T-helper 2 cell (primary cell): ENCODE data around the gene DCUN1D4.
"Not testable (repeated sequence)": the region's sequence is repeated elsewhere in the genome, so short reads cannot be mapped to it uniquely, and the experiment has no call there.

Source experiments
- DNase-seq, 5 experiments: peaks; one replicate each; pipeline versions ENCODE4 v3.0.0 to v3.0.0-alpha.2; 2012 to 2022

The DCUN1D4 gene

DNA sequence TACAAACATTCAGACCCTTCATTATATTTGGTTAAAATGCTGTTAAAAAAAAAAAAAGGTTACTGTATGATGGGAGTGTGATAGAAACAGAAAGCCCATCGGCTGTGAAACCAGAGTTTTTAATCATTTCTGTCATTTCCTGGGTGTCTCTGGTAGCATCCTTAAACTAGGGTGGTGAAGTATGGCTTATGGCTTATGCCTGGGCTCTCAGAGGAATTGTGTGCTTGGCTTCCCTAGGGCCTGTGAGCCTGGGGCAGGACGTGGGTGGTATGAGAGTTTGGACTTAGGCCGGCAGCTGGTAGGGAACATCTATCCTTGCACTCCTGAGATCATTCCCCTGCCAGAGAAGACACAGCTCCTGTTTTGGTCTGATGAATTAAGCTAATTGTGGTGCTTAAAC lies 52.2 kb downstream of the DCUN1D4 start:
- DNase-seq, result peak in 1 of 5 experiments; percentile 31

DNA sequence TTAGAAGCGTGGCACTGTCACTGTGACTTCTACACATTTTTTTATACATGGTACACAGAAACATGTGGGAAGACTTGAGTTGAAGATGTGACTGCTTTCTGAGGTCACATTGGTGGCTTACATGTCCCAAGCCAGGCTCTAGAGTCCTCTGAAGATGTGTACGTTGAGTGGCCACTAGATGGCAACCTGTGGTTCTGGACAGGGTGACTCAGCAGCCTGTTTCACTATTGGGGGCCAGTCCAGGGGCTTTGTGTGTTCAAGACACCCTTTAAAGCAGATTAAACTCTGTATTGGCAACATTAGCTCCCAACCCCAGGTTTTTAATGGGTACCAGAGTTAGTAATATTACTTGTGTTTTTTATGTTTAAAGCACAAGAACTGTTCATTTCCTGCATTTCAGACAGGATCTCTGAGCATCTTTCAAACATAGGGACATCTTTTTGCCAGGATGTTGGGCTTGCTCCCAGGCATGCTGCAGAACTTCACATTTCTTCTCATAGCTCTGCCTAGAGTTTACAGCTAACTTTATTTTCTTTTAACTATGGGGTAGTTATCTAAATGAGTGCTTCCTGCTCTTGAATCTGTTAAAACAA lies 53.0 kb downstream of the DCUN1D4 start:
- DNase-seq, result peak in 4 of 5 experiments; percentile 6 to 76 (median 12)

DNA sequence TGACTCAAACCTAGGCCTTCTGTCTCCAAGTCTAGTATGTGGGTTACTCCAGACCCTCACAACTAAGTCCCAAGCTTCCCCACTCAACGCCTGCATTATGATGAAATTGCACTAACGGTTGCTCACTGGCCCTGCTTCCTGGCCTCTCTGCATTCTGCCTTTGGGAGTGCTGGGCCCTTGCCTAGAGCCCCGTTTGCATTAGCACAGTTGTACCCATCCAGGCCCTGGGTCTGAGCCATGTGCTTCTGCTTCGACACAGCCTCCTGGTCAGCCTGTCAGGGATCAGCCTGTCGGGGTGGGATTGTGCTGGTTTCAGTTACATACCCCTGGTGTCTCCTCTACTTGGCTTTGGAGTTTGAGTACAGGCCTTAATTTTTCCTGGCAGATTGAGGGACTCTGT lies 58.4 kb downstream of the DCUN1D4 start:
- DNase-seq, result no peak

DNA sequence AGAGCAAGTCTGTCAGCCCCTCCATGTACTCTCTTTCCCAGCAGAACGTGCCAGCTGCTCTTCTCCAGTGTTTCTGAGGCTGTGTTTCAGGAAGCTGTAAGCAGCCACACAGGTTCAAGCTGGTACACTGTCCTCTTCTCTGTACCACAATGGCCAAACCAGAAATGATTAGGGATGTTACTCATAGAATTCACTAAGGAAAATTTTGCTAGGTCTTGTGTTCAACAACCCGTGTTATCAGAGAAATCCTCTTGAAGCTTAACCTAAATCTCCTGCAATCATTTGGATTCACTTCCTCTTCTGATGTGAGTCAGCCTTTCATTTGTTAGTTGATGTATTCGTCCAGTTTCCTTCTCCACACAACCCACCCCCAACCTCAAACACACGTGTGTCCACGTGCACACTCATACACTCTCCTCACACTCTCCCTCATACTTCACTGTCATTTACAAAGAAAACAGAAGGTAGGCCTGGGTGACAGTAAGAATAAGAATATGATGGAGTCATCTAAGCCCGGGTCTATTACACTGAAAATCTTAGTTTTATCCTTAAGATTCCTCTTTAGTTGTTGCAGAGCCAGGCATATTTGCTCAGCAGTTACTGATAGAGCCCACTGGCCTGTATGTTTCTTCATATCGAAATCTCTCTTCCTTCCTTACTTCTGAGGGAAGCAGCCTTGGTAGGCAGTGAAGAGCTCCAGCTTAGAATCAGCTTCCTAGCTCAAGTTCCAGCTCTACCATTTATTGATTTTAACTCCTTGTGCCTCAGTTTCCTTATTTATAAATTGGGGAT lies 63.4 kb downstream of the DCUN1D4 start:
- DNase-seq, result peak in 1 of 5 experiments; percentile 46

DNA sequence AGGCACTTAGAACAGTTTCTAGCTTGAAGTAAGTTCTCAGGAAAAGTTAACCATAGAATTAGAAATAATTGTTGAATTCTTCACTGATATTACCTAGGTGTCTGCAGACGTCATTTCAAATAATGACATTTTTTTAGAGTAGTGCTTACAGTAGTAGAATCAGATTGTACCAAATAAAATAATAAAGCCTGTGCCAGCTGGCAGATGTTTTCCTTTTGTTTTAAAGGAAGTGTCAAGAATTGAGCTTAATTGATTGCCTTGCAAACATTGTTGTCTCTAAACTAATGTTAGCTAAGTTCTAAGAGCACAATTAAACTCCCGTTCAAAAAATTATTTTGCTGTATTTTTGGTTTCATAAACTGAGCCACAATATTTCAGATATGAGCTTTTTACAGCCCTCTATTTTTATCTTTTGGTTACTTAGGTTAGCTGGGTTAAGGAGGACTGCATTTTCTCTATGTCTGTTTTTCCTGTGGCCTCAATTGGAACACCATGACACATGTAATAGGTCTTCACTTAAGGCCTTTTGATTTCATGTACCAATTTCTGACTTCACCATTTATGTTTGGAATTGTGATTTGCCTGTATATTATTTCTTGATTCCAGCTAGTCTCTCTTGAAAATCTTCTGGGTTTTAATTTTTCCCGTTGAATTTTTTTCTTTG lies 64.2 kb downstream of the DCUN1D4 start:
- DNase-seq, result no peak

DNA sequence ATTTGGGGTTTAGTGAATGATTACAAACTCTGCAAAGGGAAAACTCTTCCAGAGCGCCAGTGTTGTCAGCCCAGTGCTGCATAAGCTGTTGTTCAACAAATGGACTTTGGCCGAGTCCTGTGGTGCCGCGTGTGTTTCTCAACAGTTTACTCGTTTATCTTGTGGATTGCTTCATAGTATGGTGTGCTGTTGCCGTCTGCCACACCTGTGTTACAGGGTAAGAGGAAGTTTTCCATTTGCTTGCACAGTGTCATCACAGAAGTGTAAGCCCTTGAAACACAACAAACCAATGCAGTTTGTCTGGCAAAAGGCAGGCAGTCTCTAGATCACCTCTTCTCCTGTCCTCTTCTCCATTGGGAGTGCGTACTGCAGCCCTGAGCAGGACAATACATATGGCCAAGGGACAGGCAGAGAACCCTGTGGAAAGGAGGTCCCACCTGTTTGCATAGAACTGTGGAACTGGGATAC lies 66.3 kb downstream of the DCUN1D4 start:
- no peak for DNase-seq

DNA sequence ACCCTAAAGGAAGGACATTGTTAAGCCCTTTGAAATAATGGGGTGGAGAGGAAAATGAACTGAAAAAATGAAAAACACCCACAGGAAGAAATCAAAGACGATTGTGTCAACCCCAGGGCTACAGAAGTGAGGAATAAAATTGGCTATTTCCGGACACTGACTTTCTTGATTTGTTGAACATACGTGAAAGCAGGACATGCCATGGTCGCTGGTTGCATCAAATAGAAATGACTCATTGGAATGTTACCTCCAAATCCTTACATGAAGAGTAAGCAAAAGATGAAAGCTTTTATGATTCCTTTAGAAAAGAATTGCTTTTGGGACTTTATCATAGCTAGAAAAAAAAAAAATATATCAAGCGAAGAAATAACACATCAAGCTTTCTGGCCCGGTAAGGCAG lies 75.3 kb downstream of the DCUN1D4 start:
- DNase-seq, result no peak

DNA sequence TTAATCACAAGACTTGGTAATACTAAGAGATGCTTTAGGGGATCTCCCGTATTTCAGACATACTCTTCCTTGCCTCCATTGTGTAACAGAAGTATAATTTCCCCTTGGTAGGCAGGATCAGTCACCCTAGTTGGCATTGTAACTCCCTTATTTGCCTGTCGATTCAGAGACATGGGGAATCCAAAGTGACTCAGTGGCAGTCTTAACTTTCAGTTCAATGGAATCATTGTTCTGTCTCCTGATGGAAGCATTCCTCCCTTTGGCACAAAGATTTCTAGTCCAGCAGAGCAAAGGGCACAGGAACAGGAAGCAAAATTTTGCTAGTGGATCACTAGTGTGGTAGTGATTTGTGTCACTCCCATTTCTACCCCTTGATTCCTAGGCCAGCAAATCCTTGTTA lies 80.4 kb downstream of the DCUN1D4 start:
- no peak for DNase-seq

DNA sequence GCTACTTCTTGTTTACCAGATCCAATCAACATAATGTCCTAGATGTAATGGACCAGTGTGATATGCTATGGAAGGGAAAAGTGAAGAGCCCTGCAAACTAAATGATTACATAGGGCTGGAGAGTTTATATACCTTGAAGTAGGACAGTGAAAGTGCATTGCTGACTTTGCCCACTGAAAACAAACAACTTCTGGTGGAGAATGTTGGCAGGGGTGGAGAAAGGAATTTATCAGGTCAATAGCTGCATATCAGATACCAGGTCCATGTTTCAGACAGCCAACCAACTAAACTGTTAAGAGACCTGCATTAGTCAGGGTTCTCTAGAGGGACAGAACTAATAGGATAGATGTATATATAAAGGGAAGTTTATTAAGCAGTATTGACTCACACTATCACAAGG lies 82.4 kb downstream of the DCUN1D4 start:
- no peak for DNase-seq

DNA sequence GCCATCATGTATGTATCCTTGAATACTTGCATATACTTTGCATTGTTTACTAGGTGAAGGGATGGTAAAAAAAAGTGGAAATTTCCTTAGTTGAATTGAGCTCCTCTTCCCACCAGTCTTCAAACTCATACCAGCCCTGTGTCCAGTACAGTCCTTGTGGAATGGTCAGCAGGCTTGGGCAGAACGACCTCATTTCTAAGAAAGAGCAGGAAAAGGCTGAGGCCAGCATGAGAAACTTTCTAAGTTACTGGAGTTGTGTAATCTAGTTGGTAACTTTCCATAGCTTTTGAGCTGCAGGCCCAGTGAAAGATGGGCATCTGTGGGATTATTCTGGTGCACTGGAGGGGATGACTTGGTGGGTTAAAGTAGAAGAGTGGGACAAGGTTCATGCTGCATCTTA lies 87.6 kb downstream of the DCUN1D4 start:
- DNase-seq, result no peak

DNA sequence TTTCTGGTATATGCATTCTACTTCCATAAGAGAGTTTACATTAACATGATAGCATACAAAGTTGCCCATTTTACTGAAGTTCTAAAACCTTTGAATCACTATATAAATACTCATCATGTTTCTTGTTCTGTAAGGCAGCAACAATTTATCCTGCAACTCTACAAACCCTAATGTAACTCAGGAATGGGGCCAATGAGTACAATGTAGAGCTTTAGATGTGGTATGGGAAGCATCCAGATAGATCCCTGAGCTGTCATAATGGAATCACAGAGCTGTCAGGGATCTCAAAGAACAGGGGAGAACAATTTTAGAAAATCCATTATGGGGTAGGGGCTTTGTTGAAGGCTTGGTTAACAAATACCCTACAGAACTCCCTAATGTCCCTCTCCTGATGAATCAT lies 88.5 kb downstream of the DCUN1D4 start:
- no peak for DNase-seq

DNA sequence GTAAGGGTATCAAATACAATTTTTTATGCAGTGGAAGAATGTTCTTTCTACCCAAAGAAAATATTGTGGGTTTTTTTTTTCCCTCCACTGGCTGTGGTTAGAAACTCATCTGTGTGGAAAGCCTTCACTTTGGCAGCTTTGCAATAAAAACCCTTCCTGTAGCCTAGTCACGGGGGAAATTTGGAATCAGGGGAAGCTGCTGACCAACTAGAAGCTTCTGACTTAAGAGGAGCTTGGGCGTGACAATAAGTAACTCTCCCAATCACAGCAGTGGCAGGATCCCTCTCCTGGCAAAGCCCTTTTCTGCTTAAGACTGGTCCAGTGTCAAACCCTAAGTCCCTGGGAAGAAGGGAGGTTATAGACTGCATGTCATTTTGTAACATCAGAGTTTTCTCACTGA lies 89.3 kb downstream of the DCUN1D4 start:
- no peak for DNase-seq

DNA sequence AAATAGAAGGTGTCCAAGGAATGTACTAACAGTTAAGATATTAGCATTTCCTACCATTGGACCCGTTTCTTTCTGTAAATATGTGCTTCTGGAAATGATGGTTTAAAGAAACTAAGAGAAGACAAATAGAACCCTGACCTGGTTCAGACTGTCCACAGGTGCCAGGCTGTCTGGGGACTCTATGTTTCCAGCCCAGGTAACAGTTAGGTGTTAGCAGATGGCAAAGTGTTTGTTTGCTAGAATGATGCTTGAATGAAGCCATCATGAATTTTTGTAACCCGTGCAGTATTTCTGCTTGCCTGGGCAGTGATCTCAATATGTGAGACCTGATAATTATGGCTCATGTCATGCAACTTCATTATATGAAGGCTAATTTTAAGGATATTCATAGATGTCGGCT lies 89.7 kb downstream of the DCUN1D4 start:
- DNase-seq, result no peak

DNA sequence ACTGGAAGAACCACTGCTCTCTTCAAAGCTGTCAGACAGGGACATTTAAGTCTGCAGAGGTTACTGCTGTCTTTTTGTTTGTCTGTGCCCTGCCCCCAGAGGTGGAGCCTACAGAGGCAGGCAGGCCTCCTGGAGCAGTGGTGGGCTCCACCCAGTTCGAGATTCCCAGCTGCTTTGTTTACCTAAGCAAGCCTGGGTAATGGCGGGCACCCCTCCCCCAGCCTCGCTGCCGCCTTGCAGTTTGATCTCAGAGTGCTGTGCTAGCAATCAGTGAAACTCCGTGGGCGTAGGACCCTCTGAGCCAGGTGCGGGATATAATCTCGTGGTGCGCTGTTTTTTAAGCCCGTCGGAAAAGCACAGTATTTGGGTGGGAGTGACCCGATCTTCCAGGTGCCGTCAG lies 97.5 kb downstream of the DCUN1D4 start:
- DNase-seq, result not testable (repeated sequence)

DNA sequence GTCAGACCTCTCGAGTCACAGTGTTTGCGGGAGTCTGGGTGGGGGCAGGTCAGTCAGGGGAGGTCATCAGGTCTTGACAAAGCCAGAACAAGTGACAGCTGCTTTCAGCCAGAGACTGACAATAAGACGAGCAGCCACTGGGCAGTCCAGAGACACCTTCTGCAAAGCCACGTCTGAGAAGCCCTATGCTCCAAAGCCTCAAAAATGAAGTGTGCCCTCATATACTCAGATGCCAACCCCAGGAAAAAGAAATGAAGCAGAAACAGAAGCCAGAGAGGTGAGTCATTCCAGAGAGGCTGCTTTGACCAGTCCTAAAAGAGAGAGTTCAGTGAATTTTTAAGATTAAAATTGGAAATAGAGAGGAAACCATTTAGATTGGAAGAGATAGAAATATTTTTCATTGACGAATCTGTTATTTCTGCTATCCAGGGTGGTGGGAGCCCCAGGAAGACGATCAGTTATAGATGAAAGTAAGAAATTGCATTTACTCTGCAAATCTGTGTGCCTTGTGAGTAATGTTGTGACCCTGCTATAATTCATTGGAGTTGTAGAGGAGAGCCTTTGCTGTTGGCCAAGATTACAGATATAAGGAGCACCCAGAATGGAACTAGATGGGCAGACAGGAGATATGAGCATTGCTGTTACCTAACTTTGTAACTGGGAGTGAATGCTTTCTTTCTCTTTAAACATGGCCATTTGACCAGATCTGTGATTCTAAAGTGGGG lies 99.3 kb downstream of the DCUN1D4 start:
- no peak for DNase-seq

DNA sequence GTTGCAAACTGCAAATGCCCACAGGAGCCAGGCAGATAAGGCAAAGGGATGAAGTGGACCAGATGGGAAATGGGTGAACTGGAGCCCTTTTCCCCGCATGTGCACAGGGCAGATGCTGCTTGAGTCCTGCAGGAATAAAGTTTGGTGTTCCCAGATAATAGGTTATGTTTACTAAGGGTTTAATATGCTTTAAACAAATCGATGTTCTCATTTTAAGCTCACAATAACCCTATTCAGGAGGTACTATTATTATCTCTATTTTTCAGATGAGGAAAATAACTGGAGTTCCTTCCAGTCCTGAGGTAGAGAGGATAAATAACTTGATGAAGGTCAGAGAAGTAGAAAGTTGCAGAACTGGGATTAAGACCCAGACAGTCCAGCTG lies 99.9 kb downstream of the DCUN1D4 start:
- DNase-seq, result no peak

DNA sequence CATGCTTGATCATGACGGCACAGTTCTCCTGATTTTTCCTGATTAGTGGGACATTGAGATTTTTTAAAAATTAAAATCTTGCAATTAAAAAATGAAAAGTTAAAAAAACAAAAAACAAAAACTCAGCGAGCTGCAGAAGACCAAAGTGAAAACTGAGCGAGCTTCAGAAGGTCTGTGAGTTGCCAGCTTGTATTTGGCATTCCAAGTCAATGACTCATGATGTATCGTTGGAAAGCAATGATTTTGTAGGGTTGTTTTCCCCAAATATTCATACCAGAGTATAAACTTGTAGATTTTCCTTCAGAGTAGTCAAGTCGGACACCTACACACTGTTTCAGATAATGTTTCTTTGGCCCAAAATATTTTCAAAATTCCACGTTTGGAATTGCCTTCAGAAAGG lies 100.3 kb downstream of the DCUN1D4 start:
- no peak for DNase-seq

DNA sequence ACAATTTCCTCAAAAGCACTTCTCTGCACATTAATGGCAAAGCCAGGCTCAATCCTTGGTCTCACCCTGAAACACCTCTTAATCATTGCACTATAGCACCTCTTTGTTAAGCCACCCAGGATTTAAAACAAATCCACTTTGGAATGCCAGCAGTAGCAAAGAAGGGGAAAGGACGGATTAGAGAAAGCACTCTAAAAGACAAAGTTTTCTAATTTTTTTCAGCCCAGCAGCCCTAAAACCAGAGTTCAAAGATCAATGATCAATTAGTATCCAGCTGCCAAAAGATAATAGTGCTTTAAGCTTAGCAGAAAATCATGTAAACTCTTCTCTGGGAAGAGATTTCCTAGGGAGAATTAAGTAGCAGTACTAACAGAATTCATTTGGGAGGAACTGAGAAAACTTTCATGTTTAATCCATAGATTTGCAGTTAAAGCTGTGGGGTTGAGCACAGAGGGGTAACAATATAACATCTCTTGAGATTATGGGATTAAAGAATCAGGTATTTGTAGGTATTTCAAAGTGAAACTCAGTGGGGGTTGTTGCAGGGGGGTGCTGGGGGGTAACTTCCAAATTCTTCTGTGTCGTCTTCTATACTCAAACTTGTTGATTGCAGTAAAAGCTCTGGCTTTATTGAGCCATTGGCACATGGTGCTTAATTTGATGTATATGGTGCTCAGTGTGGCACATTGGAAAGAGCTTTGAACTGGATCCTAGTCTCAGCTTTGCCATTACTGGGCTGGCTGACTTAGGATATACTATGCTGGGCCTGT lies 115.4 kb downstream of the DCUN1D4 start:
- no peak for DNase-seq

DNA sequence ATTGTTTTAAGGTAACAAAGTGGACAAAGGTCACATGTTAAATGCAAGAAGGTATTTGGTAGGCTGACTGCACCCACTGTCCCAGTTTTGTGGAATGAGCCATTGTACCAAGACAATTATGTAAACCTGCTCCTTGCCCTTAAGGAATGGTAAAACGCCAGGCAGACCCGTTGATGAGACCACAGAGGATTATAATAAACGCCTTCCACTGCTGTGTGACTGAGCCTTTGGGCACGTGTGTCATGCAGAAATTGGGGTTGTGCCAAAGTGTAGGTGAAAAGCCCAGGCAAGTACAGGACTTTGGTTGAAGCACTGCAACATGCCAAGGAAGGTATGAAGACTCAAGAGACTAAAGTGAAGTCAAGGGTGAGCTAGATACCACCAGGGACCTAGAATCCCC lies 117.5 kb downstream of the DCUN1D4 start:
- DNase-seq, result no peak

DNA sequence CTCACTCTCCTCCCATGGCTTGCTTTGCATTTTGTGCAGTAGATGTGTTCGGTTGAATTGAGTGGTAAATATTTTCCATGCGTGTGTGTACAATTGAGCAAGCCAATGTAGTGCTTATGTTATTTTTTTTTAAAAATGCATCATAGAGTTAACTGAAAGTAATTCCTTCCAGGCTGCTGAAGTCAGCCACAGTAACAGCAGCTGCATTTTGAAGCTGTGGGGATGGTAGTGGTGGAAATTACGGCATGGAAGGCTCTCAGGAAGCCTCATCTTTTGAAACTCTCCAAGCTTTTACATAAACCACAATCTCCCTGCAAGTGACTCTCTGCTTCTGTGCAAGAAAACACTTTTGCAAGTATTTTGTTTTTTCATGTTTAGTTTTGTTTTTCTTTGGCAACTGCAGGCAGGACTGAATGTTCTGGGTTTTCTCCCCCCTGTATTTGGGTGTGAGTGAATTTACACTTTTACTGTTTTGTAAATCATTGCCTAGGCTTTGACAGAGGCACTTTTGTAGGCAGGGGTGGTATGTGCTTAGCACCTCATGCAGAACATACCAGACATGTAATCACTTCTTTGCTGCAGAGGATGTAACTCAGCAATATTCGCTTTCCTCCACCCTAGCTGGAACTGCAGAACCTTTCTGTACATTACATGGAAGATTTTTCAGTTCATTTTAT lies 121.0 kb downstream of the DCUN1D4 start:
- DNase-seq, result no peak

DNA sequence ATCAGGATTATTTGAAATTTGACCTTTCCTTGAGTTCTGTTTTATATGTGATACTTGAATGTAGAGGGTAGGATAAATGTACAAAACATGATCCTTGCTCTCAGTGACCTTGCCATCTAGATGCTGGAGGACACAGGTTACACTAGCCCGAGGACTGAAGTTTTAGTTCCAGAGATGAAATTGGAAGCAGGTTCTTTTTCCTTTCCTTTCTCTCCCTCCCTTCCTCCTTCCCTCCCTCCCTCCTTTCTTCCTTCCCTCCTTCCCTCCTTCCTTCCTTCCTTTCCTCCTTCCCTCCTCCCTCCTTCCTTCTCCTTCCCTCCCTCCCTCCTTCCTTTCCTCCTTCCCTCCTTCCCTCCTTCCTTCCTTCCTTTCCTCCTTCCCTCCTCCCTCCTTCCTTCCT lies 122.9 kb downstream of the DCUN1D4 start:
- no peak for DNase-seq
